Spleen (tissue), 7 donors: ENCODE results near the gene INIP.

Source experiments
- CTCF ChIP-seq, 11 experiments: fragments of 200-600 bp in 7 of 11; fragments of 450-650 bp in 4 of 11; sonication (generic) in 4 of 11; IDR thresholded peaks in 8 of 11; conservative IDR thresholded peaks in 3 of 11; 1 replicate in 7 of 11; 2 replicates in 4 of 11; pipeline versions ENCODE4 v1.4.0 to v1.8.0; 2016 to 2021; ENCODE audit warnings: antibody characterized with exemption in 11 of 11, inconsistent platforms in 4 of 11, mild to moderate bottlenecking in 1 of 11
- POLR2A ChIP-seq, 3 donors: fragments of 450-650 bp; IDR thresholded peaks; one replicate each; pipeline ENCODE4 v1.5.1; 2017; ENCODE audit warnings: antibody characterized with exemption in 3 of 3, mild to moderate bottlenecking in 1 of 3
- donor health status: DM: no; HTN: no; CAD: no; lungs with moderate emphysema.
- donor health status: DM: no; HTN: no; CAD: no.
- donor health status: DM: no; HTN: no; CAD: no.

- TF ChIP-seq CTCF (IDR thresholded peaks at IDR 0.05 in 8 of 11, conservative IDR thresholded peaks at IDR 0.05 in 3 of 11), result no peak
- TF ChIP-seq POLR2A (IDR thresholded peaks at IDR 0.05), result no peak
These were observed 46.4 kb upstream of the INIP start for GRCh38 chr9:112764344-112764743.
